Lower lobe of right lung (tissue), 2 donors: ENCODE measurements around the gene GMPPB. TPM values are rescaled to one million over a fixed set of nuclear protein-coding genes. Genes with fewer than 3 reads are reported as not detected.
"Not testable (repeated sequence)": the region's sequence is repeated elsewhere in the genome, so short reads cannot be mapped to it uniquely, and the experiment has no call there.

ENCODE experiments used
- ATAC-seq, 2 donors: fragments of 200-7000 bp; cut with Tn5 transposase; one replicate each; pipeline ENCODE4 v1.9.1; 2020 to 2022; ENCODE audit warnings: mild to moderate bottlenecking in 2 of 2, moderate library complexity in 2 of 2
- DNase-seq: peaks from one replicate; pipeline ENCODE4 v3.0.0-alpha.2; 2020
- H3K27ac ChIP-seq: fragments of 200-600 bp; one replicate; pipeline ENCODE4 v1.8.0; 2022
- H3K27me3 ChIP-seq: fragments of 200-600 bp; one replicate; pipeline ENCODE4 v1.8.0; 2022; ENCODE audit warnings: low read depth
- H3K36me3 ChIP-seq: fragments of 200-600 bp; one replicate; pipeline ENCODE4 v1.8.0; 2022; ENCODE audit warnings: mild to moderate bottlenecking
- H3K4me1 ChIP-seq: fragments of 200-600 bp; one replicate; pipeline ENCODE4 v1.8.0; 2022
- H3K4me3 ChIP-seq: fragments of 200-600 bp; one replicate; pipeline ENCODE4 v1.8.0; 2022; ENCODE audit warnings: mild to moderate bottlenecking
- H3K9me3 ChIP-seq: fragments of 200-600 bp; one replicate; pipeline ENCODE4 v1.8.0; 2022
- CTCF ChIP-seq: fragments of 200-600 bp; IDR thresholded peaks from one replicate; pipeline ENCODE4 v1.8.0; 2022; ENCODE audit warnings: antibody characterized with exemption, mild to moderate bottlenecking
- intact Hi-C: fragments of 100-400 bp; cut with DNase I; formaldehyde crosslinking; loops from one replicate; pipeline ENCODE4 v1.11.0; 2022
- total RNA-seq: library from RNA; stranded (reverse); fragmentation: NEBNext Ultra II Directional; extraction: Animal tissue kit (Norgen Biotek cat#: 25700); gene quantifications from one replicate; pipeline ENCODE4 v1.2.1, GENCODE V29; 2021
- donor health status: DM: no; HTN: yes; CAD: no; lungs with severe emphysema.

GMPPB gene
- total RNA-seq, 1 donor from 2014 or later: 27.3 TPM

DNA sequence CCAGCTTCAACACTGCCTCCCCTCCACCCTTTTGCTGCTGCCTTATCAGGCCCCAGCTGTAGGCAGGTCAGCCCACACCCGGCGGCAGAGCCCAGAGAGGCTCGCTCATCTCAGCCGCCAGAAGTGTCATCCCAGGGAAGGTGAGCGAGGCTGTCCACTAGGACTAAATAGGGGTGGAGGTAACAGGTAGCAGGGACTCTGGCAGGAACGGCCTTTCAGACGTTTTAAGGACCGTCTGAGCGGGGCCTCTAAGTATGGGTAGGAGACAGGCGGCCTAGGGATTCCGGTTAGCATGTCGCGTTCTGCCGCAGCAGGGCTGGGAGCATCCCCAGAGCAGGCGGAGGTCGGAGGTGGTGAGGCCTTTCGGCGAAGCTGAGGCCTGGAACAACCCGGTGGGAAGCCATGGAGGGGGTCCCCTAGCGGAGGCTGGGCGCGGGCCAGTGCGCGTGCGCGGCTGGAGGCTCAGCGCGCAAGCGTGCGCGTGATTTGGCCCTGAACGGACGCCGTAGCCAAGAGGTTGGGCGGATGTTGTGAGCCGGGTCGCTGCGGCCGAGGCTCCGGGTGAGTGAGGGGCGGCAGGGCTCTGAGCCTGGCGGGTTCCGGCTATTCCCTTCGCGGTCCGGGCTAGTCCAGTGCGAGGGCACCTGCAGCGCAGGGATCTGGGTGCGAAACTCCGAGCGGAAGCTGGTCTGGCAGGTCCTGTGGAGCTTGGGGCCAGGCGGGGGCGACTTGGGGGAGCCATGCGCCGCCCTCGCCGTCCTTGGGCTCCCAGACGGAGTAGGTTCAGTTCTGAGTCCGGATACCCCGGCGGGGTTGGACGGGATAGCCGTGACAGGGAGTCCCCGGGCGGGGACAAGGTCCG, 34.5 kb downstream of the GMPPB start, which contains the start of the genes MST1 and RNF123:
MST1 (minus strand) TSS at position 429 of the 862 bp plus-strand sequence. CDS start 783 bp downstream, outside the sequence.
RNF123 (plus strand) TSS at position 512 of the 862 bp plus-strand sequence. CDS start 1,609 bp downstream, outside the sequence.
- H3K36me3 ChIP-seq: no peaks in the 10 kb centered on the region

GRCh38 chr3:49688338-49689045, 35.3 kb downstream of the GMPPB start:
- ATAC-seq, H3K9me3 ChIP-seq, H3K36me3 ChIP-seq, DNase-seq, intact Hi-C loops, H3K27me3 ChIP-seq: not testable (repeated sequence)
- peaks cover 31% of the 10 kb centered on the region for H3K4me1 ChIP-seq
- H3K27ac ChIP-seq: peak overlapping the region; percentile 88
- peak overlapping the region; percentile 100 for H3K4me3 ChIP-seq

More for the DNA sequence above, 34.5 kb downstream of the GMPPB start, which contains the start of the genes MST1 and RNF123:
- ATAC-seq (peak; percentile 84 to 88), DNase-seq (peak; percentile 92)
- TF ChIP-seq CTCF: peak; percentile 46
- intact Hi-C loops: no loop called here
- peak within 1 kb of the TSS; percentile 100 for H3K4me3 ChIP-seq
- peaks cover 31% of the 10 kb centered on the region for H3K4me1 ChIP-seq
- peaks cover 4% of the 10 kb centered on the region for H3K27me3 ChIP-seq
- no peaks in the 10 kb centered on the region for H3K9me3 ChIP-seq
- H3K27ac ChIP-seq: peak within 1 kb of the TSS; percentile 88

GRCh38 chr3:49687424-49687795, 36.3 kb downstream of the GMPPB start:
- H3K27ac ChIP-seq, H3K4me3 ChIP-seq, intact Hi-C loops, H3K27me3 ChIP-seq, H3K9me3 ChIP-seq, DNase-seq, ATAC-seq: not testable (repeated sequence)
- Histone ChIP-seq H3K4me1 (peaks cover 31% of the 10 kb centered on the region), H3K36me3 (peaks cover 16% of the 10 kb centered on the region)

GRCh38 chr3:49686769-49687423, 36.9 kb downstream of the GMPPB start:
- not testable (repeated sequence) for H3K27ac ChIP-seq

DNA sequence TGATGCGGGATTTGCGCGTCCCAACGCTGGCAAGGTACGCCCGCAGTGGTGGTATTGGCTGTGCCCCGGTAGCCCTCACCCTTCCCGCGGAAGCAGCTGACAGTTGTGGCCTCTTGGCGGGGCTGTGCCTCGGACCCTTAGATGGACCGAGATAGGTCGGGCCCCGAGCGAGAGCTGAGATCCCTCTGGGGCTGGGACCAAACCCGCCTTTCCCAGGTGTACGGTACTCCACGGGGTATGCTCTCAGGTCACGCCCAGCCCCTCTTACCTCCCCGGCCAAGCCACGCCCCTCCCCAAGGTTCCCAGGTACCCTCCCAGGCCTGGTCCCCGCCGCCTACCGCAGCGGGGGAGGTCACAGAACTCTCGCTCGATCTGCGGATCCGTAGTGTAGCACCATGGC, 37.4 kb downstream of the GMPPB start:
- DNase-seq: peak; percentile 80
- ATAC-seq: peak; percentile 72 to 83
- peak overlapping the region; percentile 45 for H3K4me3 ChIP-seq

More at GRCh38 chr3:49686769-49687423, 36.9 kb downstream of the GMPPB start:
- ATAC-seq (peak; percentile 77 to 86), DNase-seq (peak; percentile 87)
- H3K27me3 ChIP-seq, intact Hi-C loops, H3K9me3 ChIP-seq: not testable (repeated sequence)
- Histone ChIP-seq H3K4me1 (peaks cover 31% of the 10 kb centered on the region), H3K36me3 (peaks cover 21% of the 10 kb centered on the region), H3K4me3 (peak overlapping the region; percentile 45)

GRCh38 chr3:49685846-49686245, 37.9 kb downstream of the GMPPB start:
- H3K27ac ChIP-seq, H3K9me3 ChIP-seq, DNase-seq, ATAC-seq, H3K27me3 ChIP-seq, intact Hi-C loops: not testable (repeated sequence)
- peak overlapping the region; percentile 45 for H3K4me3 ChIP-seq
- peaks cover 24% of the 10 kb centered on the region for H3K4me1 ChIP-seq
- H3K36me3 ChIP-seq: peaks cover 32% of the 10 kb centered on the region

More for the DNA sequence above, 37.4 kb downstream of the GMPPB start:
- H3K27me3 ChIP-seq, H3K9me3 ChIP-seq, H3K27ac ChIP-seq, intact Hi-C loops: not testable (repeated sequence)
- peaks cover 29% of the 10 kb centered on the region for H3K4me1 ChIP-seq
- peaks cover 27% of the 10 kb centered on the region for H3K36me3 ChIP-seq

- H3K4me3 ChIP-seq, DNase-seq, intact Hi-C loops, H3K9me3 ChIP-seq, H3K27ac ChIP-seq, ATAC-seq, H3K27me3 ChIP-seq: not testable (repeated sequence)
- H3K4me1 ChIP-seq: peaks cover 16% of the 10 kb centered on the region
- H3K36me3 ChIP-seq: peaks cover 39% of the 10 kb centered on the region
Measured at GRCh38 chr3:49685103-49685502, 38.6 kb downstream of the GMPPB start.

DNA sequence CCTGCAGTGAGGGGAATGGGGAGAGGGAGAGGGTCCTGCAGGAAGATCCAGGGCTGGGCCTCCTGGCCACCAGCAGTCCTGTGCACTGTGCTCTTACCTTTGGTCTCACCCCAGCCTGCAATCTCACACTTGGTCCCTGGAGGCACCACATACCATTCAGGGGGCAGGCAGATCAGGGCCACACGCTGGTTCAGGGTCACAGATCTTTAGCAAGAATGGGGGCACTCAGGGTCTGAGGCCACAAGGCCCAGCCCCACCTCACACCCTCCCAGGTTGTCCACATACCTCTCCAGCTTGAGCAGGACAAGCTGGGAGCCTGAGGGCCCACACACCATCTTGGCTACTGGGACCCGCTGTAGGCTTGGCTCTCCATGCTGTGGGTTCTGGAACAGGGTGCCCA, 39.3 kb downstream of the GMPPB start:
- H3K27me3 ChIP-seq, intact Hi-C loops, H3K9me3 ChIP-seq: not testable (repeated sequence)

More for the DNA sequence above, 39.3 kb downstream of the GMPPB start:
- not testable (repeated sequence) for H3K27ac ChIP-seq, H3K4me3 ChIP-seq, DNase-seq, ATAC-seq
- Histone ChIP-seq H3K36me3 (peaks cover 45% of the 10 kb centered on the region), H3K4me1 (peaks cover 13% of the 10 kb centered on the region)
